GM18873 (cell line): ENCODE data around the gene GPR4.
"Not testable (repeated sequence)": the region's sequence is repeated elsewhere in the genome, so short reads cannot be mapped to it uniquely, and the experiment has no call there.

Source experiments
- ATAC-seq: cut with Tn5 transposase; IDR thresholded peaks from one replicate; pipeline ENCODE4 v1.9.1; 2021; ENCODE audit warnings: mild to moderate bottlenecking, moderate library complexity, moderate number of reproducible peaks; ENCODE audit not compliant: unreplicated experiment, low FRiP score

GPR4 gene

DNA sequence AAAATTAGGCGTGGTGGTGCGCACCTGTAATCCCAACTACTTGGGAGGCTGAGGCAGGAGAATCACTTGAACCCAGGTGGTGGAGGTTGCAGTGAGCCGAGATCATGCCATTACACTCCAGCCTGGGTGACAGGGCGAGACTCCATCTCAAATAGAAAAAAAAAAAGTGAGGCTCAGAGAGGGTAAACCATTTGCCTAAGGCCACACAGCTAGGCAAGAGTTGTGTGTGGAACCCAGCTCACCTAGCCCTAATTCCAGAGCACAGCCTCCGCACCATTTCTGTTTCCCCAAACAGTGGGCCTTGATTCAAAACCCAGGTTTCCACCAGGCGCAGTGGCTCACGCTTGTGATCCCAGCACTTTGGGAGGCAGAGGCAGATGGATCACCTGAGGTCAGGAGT, 26.2 kb upstream of the GPR4 start:
- not testable (repeated sequence) for ATAC-seq

DNA sequence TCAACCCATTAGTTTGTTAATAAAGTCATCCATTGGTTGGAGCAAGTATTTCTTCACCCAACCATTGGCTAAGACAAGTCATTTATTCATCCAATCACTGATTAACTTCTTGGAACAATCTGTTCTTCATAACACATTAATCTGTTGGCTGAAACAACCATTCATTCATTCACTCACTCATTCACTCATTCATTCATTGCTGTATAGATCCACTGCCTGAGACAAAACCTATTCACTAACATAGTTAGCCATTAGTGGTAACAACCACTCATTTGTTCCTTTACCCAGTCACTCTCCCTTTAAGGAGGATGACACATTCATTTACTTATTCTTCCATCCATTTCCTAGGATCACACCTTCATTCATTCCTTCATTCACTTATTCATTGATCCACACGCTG, 22.0 kb upstream of the GPR4 start:
- no peak for ATAC-seq

GRCh38 chr19:45621976-45622503, 20.0 kb upstream of the GPR4 start:
- no peak for ATAC-seq

- ATAC-seq = no peak
Measured at GRCh38 chr19:45621389-45621788, 19.4 kb upstream of the GPR4 start.

DNA sequence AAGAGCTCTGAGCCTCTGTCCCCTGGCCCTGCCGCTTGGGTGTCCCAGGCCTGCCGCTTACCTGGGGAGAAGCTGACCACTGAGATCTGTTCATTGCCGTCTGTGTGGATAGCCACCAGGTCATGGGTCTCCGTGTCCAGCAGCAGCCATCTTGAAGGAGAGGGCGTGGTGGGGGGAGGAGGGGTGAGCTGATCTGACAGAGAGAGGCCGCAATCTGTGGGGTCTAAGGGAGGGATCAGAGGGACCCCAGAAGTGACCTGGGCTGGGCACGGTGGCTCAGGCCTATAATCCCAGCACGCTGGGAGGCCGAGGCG, 14.6 kb upstream of the GPR4 start:
- no peak for ATAC-seq

- no peak for ATAC-seq
Measured at GRCh38 chr19:45615795-45616703, 14.0 kb upstream of the GPR4 start.

DNA sequence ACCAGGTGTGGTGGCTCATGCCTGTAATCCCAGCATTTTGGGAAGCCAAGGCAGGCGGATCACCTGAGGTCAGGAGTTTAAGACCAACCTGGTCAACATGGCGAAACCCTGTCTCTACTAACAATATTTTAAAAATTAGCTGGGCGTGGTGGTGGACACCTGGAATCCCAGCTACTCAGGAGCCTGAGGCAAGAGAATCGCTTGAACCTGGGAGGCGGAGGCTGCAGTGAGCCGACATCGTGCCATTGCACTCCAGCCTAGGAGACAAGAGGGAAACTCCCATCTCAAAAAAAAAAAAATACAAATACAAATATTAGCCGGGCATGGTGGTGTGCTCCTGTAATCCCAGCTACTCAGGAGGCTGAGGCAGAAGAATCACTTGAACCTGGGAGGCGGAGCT, 13.0 kb upstream of the GPR4 start:
- ATAC-seq = not testable (repeated sequence)

GRCh38 chr19:45613926-45614725, 12.1 kb upstream of the GPR4 start:
- no peak for ATAC-seq

DNA sequence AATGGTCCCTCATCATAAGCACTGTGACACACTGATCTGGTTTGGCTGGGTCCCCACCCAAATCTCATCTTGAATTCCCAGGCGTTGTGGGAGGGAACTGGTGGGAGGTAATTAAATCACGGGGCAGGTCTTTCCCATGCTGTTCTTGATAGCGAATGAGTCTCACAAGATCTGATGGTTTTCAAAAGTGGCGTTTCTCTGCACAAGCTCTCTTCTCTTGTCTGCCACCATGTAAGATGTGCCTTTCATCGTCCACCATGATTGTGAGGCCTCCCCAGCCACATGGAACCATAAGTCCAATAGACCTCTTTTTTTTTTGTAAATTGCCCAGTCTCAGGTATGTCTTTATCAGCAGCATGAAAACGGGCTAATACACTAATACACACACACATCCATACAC, 6.9 kb upstream of the GPR4 start:
- ATAC-seq = no peak

DNA sequence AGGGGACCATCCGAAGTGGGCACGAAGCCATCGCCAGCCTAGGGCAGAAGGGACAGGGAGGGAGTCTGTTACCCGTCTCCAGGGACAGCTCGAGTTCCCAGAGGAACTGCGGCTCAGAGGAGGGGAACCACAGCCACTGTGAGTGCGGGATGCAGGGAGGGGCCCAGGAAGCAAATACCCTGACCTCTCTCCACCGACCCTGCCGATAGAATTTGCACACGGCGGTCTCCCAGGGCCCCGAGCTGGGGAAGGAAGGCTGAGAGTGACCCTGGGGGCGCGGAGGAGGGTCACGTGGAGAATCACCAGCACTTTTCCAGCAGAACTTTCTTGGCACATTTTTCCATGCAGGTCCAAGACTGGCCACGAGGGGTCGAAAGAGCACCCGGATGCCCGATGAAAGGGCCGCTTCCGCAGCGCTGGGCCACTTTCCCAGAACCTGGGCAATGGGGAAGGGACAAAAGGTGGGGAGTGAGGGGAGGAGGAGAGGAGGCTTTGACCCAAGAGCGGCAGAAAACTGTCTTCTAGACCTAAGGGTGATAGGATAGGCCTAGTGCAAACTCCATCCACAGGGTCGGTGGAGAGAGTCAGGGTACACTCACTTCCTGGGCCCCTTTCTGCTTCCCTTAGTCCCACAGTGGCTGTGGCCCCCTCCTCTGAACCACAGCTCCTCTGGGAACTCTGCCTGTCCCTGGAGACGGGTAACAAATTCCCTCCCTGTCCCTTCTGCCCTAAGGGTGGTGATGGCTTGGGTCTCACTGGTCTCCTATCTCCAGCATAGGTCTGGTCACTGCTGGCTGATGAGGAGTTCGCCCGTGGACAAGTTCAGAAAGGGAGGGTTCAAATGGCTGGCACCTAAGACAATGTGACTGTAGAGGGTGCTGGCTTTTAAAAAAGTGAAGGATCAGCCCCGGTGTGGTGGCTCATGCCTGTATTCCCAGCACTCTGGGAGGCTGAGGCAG, 5.3 kb upstream of the GPR4 start:
- ATAC-seq = no peak

DNA sequence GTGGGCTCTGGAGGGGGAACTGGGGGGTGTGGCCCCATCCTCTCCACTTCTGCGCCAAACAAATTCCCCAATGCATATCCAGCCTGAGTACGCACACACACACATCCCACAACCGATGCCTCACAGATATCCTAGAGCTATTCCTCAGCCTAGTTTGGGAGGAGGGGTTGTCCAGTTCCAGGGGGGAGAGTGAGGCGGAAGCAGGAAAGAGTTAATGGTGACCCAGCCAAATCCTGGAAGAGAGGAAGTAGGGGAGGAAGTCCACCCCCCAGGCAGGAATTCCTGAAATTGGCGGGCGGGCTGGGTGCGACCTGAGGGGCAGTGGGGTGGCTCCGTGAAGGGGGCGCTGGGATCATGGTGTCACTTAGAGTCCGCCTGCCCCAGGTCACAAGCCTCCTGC, 897 bp downstream of the GPR4 start:
- ATAC-seq = no peak

- no peak for ATAC-seq
Measured at GRCh38 chr19:45600340-45600885, 1.6 kb downstream of the GPR4 start.

GRCh38 chr19:45599286-45599685, 2.7 kb downstream of the GPR4 start:
- no peak for ATAC-seq

GRCh38 chr19:45598267-45599001, 3.6 kb downstream of the GPR4 start:
- no peak for ATAC-seq

- ATAC-seq = no peak
Measured at GRCh38 chr19:45597425-45598111, 4.4 kb downstream of the GPR4 start.

DNA sequence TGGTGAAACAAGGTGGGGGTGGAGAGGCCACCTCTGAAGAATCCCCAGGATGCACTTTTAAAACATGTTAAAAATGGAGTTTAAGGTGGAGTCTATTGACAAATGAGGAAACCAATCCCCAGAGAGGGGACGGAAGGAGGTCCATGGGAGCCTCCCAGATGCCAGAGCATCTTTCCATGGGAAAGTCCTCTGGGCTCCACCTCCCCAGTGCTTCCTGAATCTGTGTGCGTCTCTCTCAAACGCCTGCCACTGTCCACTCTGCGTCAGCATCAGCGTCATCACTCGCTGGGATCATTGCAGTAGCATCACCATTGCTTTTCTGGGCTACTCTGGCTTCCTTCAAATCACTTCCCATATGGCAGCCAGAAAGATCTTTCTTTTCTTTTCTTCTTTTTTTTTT, 6.2 kb downstream of the GPR4 start:
- ATAC-seq = no peak

DNA sequence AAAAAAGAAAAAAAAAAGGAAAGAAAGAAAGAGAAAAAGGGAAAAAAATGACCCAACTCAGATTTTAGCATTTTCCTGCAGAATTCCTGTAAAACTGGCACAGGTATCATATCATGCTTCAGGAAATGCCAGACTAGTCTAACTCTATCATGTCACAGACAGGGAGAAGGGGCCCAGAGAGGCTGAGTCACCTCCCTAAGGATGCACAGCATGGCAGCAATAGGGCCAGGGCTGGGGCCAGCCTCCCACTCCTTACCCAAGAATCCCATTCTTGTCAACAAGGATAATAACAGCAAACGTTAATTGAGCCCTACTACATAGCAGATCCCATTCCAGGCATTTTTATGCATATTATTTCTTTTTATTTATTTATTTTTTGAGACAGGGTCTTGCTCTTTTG, 8.5 kb downstream of the GPR4 start:
- no peak for ATAC-seq

- ATAC-seq = no peak
Measured at GRCh38 chr19:45592366-45592765, 9.6 kb downstream of the GPR4 start.

DNA sequence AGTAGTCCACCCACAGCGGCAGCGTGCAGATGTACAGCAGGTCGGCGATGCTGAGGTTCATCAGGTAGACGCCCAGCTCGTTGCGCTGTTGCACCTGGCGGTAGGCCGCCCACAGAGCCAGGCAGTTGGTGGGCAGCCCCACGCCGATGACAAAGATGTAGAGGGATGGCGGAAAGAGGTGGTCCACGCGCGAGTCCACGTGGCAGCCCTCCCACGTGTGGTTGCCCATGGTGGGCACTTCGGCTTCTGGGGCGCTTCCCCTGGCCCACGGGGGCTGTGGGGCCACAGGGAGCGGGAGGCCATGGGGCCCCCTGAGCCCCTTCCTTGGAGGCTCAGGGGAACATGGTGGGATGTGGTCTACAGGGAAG, 10.4 kb downstream of the GPR4 start:
- no peak for ATAC-seq
